GM13977 (cell line): ENCODE data around the gene HEPHL1.

ENCODE experiments used
- DNase-seq: peaks from one replicate; pipeline ENCODE4 v3.0.0; 2012; ENCODE audit warnings: low spot score
- CTCF ChIP-seq: IDR thresholded peaks from 2 replicates; pipeline ENCODE4 v1.5.1; 2012; ENCODE audit warnings: mild to moderate bottlenecking, control low read depth; ENCODE audit not compliant: insufficient read depth; ENCODE audit errors: extremely low read depth, missing control alignments
- in situ Hi-C: fragments of 300-500 bp; cut with MboI; formaldehyde crosslinking; loops from one replicate; pipeline ENCODE4 v1.12.0; 2022; ENCODE audit warnings: low sequenced_read_pairs, low pct_unique_long_range_greater_than_20kb, mixed read lengths, inconsistent platforms; ENCODE audit not compliant: unreplicated experiment

The HEPHL1 gene

DNA sequence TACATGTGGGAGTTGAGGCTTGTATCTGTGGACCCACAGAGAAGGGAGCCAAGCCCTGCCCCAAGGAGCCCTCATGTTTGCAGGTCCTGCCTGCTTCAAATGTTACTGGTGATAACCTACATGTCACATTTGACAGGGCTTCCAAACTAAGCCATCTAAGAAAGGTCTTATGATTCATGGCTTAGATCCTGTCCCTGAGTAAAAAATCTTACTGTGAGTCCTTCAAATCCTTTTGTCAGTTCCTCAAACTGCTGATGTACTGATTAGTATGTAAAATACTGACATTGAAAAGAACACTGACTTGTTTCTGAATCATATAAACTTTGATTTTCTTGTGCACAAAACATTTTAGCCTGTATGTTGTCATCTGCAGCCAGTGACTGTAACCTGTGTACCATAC lies 106.5 kb downstream of the HEPHL1 start:
- in situ Hi-C loops = no loop called here
- no peak for DNase-seq
- TF ChIP-seq CTCF = no peak

DNA sequence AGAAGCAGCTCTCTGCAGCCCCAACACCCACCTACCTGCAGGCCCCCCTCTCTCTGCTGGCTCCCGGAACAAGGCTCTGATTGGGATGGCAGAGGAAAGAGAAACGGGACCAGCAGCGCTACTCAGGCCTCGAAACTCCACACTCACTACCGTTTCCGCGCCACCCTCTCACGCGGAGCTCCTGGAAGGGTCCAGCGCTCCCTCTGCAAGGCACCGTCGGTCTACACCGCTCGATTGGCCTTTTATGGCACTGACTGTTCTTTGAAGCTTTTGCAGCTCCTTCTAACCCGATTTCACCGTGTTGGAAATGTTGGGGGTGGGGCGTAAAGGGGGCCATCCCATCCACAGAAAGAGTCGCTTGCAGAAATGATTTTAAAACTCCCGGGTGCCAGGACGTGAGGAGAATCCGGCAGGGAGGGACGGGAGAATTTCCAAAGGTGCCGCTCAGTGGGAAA lies 107.2 kb downstream of the HEPHL1 start:
- peak; percentile 37 for DNase-seq
- TF ChIP-seq CTCF = no peak
- in situ Hi-C loops = no loop called here

DNA sequence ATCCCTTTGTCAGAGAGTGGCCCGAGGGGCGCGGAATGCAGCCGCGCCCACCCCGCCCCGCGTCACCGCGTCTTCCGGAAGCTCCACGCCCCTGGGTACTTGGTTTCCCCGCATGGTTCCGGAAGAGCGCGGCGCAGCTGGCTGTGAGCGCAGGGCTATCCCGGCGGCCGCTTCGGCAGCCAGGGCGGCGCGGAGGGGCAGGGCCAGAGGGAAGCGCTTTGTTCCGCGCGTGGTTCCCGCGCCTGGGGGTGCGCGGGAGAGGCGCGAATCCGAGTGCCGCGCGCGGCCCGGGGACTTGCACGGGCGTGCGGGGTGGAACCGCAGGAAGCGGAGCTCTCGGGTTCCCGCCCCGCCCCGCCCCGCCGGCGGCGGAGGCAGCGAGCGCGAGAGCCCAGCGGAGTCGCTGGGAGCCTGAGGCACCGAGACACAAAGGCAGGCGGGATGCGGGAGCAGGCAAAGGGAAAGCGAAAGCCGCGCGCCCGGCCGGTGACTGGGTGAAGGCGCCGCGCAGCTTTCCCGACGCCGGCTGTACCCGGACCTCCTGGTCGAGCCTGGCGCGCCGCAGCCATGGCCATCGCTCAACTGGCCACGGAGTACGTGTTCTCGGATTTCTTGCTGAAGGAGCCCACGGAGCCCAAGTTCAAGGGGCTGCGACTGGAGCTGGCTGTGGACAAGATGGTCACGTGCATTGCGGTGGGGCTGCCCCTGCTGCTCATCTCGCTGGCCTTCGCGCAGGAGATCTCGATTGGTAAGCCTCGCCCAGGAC lies 107.8 kb downstream of the HEPHL1 start, which contains the start of gene PANX1:
Gene PANX1, plus strand, starts transcription at position 96 of the 766 bp plus-strand sequence. Its CDS starts 472 bp downstream, at position 568.
- in situ Hi-C loops = no loop called here
- no peak for TF ChIP-seq CTCF
- DNase-seq = peak; percentile 88

- in situ Hi-C loops = no loop called here
- no peak for TF ChIP-seq CTCF
- no peak for DNase-seq
These were observed 108.6 kb downstream of the HEPHL1 start for GRCh38 chr11:94129512-94130297.

DNA sequence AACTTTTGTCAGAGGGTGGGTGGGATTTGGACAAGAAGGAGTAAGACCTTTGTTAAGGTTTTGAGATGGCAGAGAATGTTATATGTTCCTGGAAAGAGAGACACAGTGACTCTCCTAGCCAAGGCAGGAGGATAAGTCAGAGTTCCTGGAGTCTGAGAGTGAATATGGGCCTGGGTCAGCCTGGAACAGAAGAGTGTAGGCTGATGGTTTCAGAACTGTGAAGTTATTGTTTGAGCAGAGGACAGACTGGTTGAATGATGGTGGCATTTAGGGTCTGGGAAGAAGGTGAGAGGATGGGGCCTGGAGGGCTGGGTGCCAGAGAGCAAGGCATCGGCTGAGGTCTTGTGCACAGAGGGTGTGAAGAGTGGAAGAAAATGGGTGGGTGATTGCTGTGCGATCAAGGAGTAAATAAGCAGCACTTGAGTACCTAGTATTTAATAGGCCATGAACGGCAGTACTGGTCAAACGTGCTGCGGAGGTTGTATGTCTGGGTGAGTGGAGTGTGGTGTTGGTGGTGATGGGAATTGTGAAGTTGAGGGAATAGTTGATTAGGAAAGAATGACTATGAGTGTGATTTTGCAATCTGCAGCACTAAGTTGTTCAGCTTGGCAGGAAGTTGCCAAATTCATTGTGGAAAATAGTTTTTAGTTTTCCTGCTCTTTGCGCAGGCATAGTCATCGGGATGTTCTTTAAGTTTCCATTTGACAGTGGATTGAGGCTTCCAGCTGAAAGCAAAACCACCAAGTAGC lies 109.3 kb downstream of the HEPHL1 start:
- in situ Hi-C loops = no loop called here
- TF ChIP-seq CTCF = no peak
- DNase-seq = no peak

GRCh38 chr11:94131047-94131717 lies 110.0 kb downstream of the HEPHL1 start:
- TF ChIP-seq CTCF = no peak
- in situ Hi-C loops = no loop called here
- no peak for DNase-seq
